Ascending aorta (tissue), 2 donors: ENCODE data around the gene RNF167. TPM values are rescaled to one million over a fixed set of nuclear protein-coding genes. Genes with fewer than 3 reads are reported as not detected.
A peak's percentile ranks its signal among the peaks of the same experiment; 100 is the strongest.

Source experiments
- DNase-seq, 2 donors: peaks; one replicate each; pipeline ENCODE4 v3.0.0-alpha.2; 2019; ENCODE audit warnings: low spot score in 2 of 2
- H3K27ac ChIP-seq, 2 donors: fragments of 200-600 bp; sonication (generic); one replicate each; pipeline ENCODE4 v1.5.1; 2016 to 2017; ENCODE audit warnings: mild to moderate bottlenecking in 1 of 2
- H3K27me3 ChIP-seq: fragments of 200-600 bp; sonication (generic); one replicate; pipeline ENCODE4 v1.5.1; 2017
- H3K36me3 ChIP-seq, 2 donors: fragments of 200-600 bp; sonication (generic); one replicate each; pipeline ENCODE4 v1.5.1; 2016
- H3K4me1 ChIP-seq, 2 donors: fragments of 200-600 bp; sonication (generic); one replicate each; pipeline ENCODE4 v1.5.1; 2016 to 2017; ENCODE audit warnings: mild to moderate bottlenecking in 1 of 2
- H3K4me3 ChIP-seq, 2 donors: fragments of 200-600 bp; sonication (generic); one replicate each; pipeline ENCODE4 v1.5.1; 2016 to 2017; ENCODE audit warnings: mild to moderate bottlenecking in 1 of 2
- H3K9me3 ChIP-seq, 2 donors: fragments of 200-600 bp; sonication (generic); one replicate each; pipeline ENCODE4 v1.5.1; 2016
- CTCF ChIP-seq, 3 experiments: fragments of 200-600 bp in 2 of 3; fragments of 450-650 bp in 1 of 3; sonication (generic) in 2 of 3; IDR thresholded peaks; one replicate each; pipeline ENCODE4 v1.5.1; 2016 to 2019; ENCODE audit warnings: antibody characterized with exemption in 3 of 3, mild to moderate bottlenecking in 1 of 3, moderate library complexity in 1 of 3
- intact Hi-C: fragments of 100-400 bp; cut with DNase I; formaldehyde crosslinking; loops from one replicate; pipeline ENCODE4 v1.15.1; 2023
- total RNA-seq: library from RNA; depleted of rRNA; stranded (reverse); fragments of >200 nt; gene quantifications from one replicate; pipeline ENCODE4 v1.1.0, GENCODE V29; 2016

The RNF167 gene
- total RNA-seq, 1 donor from 2014 or later: 164 TPM

- Histone ChIP-seq H3K9me3 (no peaks in the 10 kb centered on the region), H3K4me1 (peaks cover 2 to 17% of the 10 kb centered on the region in 2 donors), H3K27ac (no peak overlapping the region), H3K36me3 (peaks cover 23 to 34% of the 10 kb centered on the region in 2 donors), H3K27me3 (no peaks in the 10 kb centered on the region), H3K4me3 (no peak overlapping the region)
- intact Hi-C loops: no loop called here
- no peak for TF ChIP-seq CTCF (IDR thresholded peaks at IDR 0.05)
- no peak for DNase-seq
These were observed 16.5 kb downstream of the RNF167 start for GRCh38 chr17:4956493-4957061.

- Histone ChIP-seq H3K9me3 (no peaks in the 10 kb centered on the region), H3K27me3 (no peaks in the 10 kb centered on the region), H3K4me1 (peaks cover 0 to 8% of the 10 kb centered on the region in 2 donors), H3K36me3 (peaks cover 23 to 34% of the 10 kb centered on the region in 2 donors), H3K27ac (no peak overlapping the region), H3K4me3 (no peak overlapping the region)
- DNase-seq: no peak
- TF ChIP-seq CTCF (IDR thresholded peaks at IDR 0.05): no peak
- intact Hi-C loops: no loop called here
These were observed 18.0 kb downstream of the RNF167 start for GRCh38 chr17:4958102-4958501.

GRCh38 chr17:4959261-4959965, 19.3 kb downstream of the RNF167 start:
- intact Hi-C loops: no loop called here
- no peak for TF ChIP-seq CTCF (IDR thresholded peaks at IDR 0.05)
- no peak for DNase-seq

GRCh38 chr17:4960279-4960922, 20.3 kb downstream of the RNF167 start:
- Histone ChIP-seq H3K4me1 (no peaks in the 10 kb centered on the region), H3K27ac (no peak overlapping the region), H3K9me3 (no peaks in the 10 kb centered on the region), H3K27me3 (no peaks in the 10 kb centered on the region), H3K4me3 (no peak overlapping the region), H3K36me3 (peaks cover 23 to 34% of the 10 kb centered on the region in 2 donors)
- intact Hi-C loops: no loop called here
- DNase-seq: no peak
- no peak for TF ChIP-seq CTCF (IDR thresholded peaks at IDR 0.05)

More at GRCh38 chr17:4959261-4959965, 19.3 kb downstream of the RNF167 start:
- Histone ChIP-seq H3K27ac (no peak overlapping the region), H3K4me3 (no peak overlapping the region), H3K27me3 (no peaks in the 10 kb centered on the region), H3K4me1 (no peaks in the 10 kb centered on the region), H3K36me3 (peaks cover 23 to 34% of the 10 kb centered on the region in 2 donors), H3K9me3 (no peaks in the 10 kb centered on the region)

DNA sequence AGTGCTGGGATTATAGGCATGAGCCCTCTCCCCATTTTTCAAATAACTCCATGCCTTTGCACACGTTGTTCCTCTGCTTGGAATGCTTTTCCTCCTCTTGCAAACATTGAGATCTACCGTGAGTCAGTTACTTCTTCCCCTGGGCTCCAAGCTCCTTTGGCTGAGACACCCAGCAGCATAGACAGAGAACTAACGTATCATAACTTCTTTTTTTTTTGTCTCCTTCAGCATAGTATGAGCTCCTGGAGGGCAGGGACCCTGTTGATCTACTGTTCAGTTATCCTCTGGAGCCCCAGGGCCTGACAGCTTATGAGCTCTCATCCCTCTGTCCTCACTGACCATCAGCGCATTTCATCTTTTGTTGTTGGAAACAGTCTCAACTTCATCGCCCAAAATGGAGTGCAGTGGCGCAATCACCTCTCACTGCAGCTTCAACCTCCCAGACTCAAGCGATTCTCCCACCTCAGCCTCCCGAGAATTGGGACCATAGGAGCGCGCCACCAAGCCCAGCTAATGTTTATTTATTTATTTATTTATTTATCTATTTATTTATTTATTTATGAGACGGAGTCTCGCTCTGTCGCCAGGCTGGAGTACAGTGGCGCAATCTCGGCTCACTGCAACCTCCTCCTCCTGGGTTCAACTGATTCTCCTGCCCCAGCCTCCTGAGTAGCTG, 25.4 kb downstream of the RNF167 start:
- intact Hi-C loops: loop anchor here (5.0 kb wide), 1 partner anchor 823 kb away; the partner anchor contains the start of genes CYB5D2 and ZZEF1
- no peak for DNase-seq
- TF ChIP-seq CTCF (IDR thresholded peaks at IDR 0.05): no peak
- H3K4me1 ChIP-seq: peaks cover 9 to 25% of the 10 kb centered on the region in 2 donors
- H3K36me3 ChIP-seq: peaks cover 7 to 19% of the 10 kb centered on the region in 2 donors
- no peak overlapping the region for H3K27ac ChIP-seq
- H3K27me3 ChIP-seq: no peaks in the 10 kb centered on the region
- H3K9me3 ChIP-seq: no peaks in the 10 kb centered on the region
- H3K4me3 ChIP-seq: peak overlapping the region in 1 of 2 donors; percentile 77
